CD4-positive, alpha-beta T cell (primary cell): ENCODE measurements around the gene LRRC3C. TPM values are rescaled to one million over a fixed set of nuclear protein-coding genes. Genes with fewer than 3 reads are reported as not detected.

Experiments
- ATAC-seq: fragments of 200-7000 bp; cut with Tn5 transposase; one replicate; pipeline ENCODE4 v1.10.0; 2022; ENCODE audit warnings: mild to moderate bottlenecking; ENCODE audit not compliant: poor library complexity
- CTCF ChIA-PET: fragments of 350-600 bp; sonication (Branson Sonifier 250); formaldehyde crosslinking; loops from one replicate; lab custom pipeline; 2021; ENCODE audit warnings: antibody characterized with exemption, inconsistent platforms; lab: Charles Lee
- POLR2A ChIA-PET: fragments of 350-600 bp; sonication (Branson Sonifier 250); formaldehyde crosslinking; loops from one replicate; lab custom pipeline; 2021; ENCODE audit warnings: antibody characterized with exemption, inconsistent platforms; lab: Charles Lee
- DNase-seq, 14 experiments: peaks; one replicate each; pipeline ENCODE4 v3.0.0-alpha.2; 2013 to 2020; ENCODE audit warnings: mixed read lengths in 2 of 14
- H3K27ac ChIP-seq, 2 donors: one replicate each; pipeline versions ENCODE4 v1.5.1 to v1.7.0; 2013; ENCODE audit warnings: low read length in 2 of 2, low read depth in 1 of 2, mild to moderate bottlenecking in 1 of 2
- H3K27me3 ChIP-seq, 2 experiments: 1 replicate in 1 of 2; 2 replicates in 1 of 2; pipeline versions ENCODE4 v1.6.1 to v1.7.0; 2013; ENCODE audit warnings: low read length in 2 of 2, control low read depth in 1 of 2, mild to moderate bottlenecking in 1 of 2, moderate library complexity in 1 of 2; ENCODE audit not compliant: insufficient read depth in 2 of 2, control insufficient read depth in 1 of 2
- H3K36me3 ChIP-seq: one replicate; pipeline ENCODE4 v1.6.1; 2013; ENCODE audit warnings: low read length, control low read depth; ENCODE audit not compliant: insufficient read depth
- H3K4me1 ChIP-seq: one replicate; pipeline ENCODE4 v1.6.1; 2013; ENCODE audit warnings: low read length, control low read depth; ENCODE audit not compliant: insufficient read depth
- H3K4me3 ChIP-seq: one replicate; pipeline ENCODE4 v1.5.1; 2013; ENCODE audit warnings: mild to moderate bottlenecking, low read length, moderate library complexity
- H3K9me3 ChIP-seq, 2 experiments: 1 replicate in 1 of 2; 2 replicates in 1 of 2; pipeline versions ENCODE4 v1.6.1 to v1.7.0; 2013; ENCODE audit warnings: low read length in 2 of 2, mild to moderate bottlenecking in 2 of 2, control low read depth in 1 of 2, moderate library complexity in 1 of 2; ENCODE audit not compliant: control insufficient read depth in 1 of 2, insufficient read depth in 1 of 2
- H3K27ac Mint-ChIP-seq: one replicate; pipeline ENCODE4 v1.8.0; 2020; ENCODE audit warnings: mixed read lengths
- H3K27me3 Mint-ChIP-seq: one replicate; pipeline ENCODE4 v1.8.0; 2021; ENCODE audit warnings: mixed read lengths
- H3K36me3 Mint-ChIP-seq: one replicate; pipeline ENCODE4 v1.8.0; 2021; ENCODE audit warnings: low read depth, mixed read lengths
- H3K4me1 Mint-ChIP-seq: one replicate; pipeline ENCODE4 v1.8.0; 2021; ENCODE audit warnings: low read depth, mixed read lengths
- H3K4me3 Mint-ChIP-seq: one replicate; pipeline ENCODE4 v1.8.0; 2020; ENCODE audit warnings: mild to moderate bottlenecking, mixed read lengths
- H3K9me3 Mint-ChIP-seq: one replicate; pipeline ENCODE4 v1.8.0; 2020; ENCODE audit warnings: mixed read lengths
- CTCF ChIP-seq: fragments of 200-600 bp; IDR thresholded peaks from one replicate; pipeline ENCODE4 v1.8.0; 2022; ENCODE audit warnings: antibody characterized with exemption, mild to moderate bottlenecking
- intact Hi-C, 2 experiments: fragments of 100-400 bp; cut with DNase I in 1 of 2; cut with micrococcal nuclease in 1 of 2; formaldehyde crosslinking; loops; one replicate each; pipeline versions ENCODE4 v1.15.1 to v1.9.0; 2023 to 2025; cut with DNase I, micrococcal nuclease
- total RNA-seq, 174 experiments: library from RNA in 2 of 174; stranded (reverse) in 2 of 174; gene quantifications; one replicate each; pipeline ENCODE4 v1.2.3 and lab custom pipeline; 2021 to 2026

LRRC3C gene
- total RNA-seq, 2 experiments from 2014 or later = not detected

GRCh38 chr17:39923230-39923629 lies 4.3 kb upstream of the LRRC3C start:
- intact Hi-C loops = loop anchor here (5.0 to 10.0 kb wide), 3 partner anchors 46 to 468 kb away; partner anchors contain the start of gene MED1 (in 1 of the 2)
- Histone ChIP-seq H3K9me3 (no peaks in the 10 kb centered on the region), H3K4me3 (no peak overlapping the region), H3K27me3 (no peaks in the 10 kb centered on the region), H3K27ac (peak overlapping the region in 1 of 2 donors; percentile 39), H3K36me3 (peaks cover 53% of the 10 kb centered on the region), H3K4me1 (peaks cover 92% of the 10 kb centered on the region)
- DNase-seq (no peak), ATAC-seq (no peak)
- no peaks in the 10 kb centered on the region for H3K27me3 Mint-ChIP-seq
- ChIA-PET POLR2A (interaction anchor here (0.6 to 0.7 kb wide), 2 partner anchors 8 to 79 kb away, joined by 3 read pairs; no protein-coding TSS in a partner anchor), CTCF (interaction anchor here (0.5 kb wide), 1 partner anchor 1760 kb away, joined by 3 read pairs; no protein-coding TSS in a partner anchor)
- H3K4me1 Mint-ChIP-seq = peaks cover 83% of the 10 kb centered on the region
- no peak for TF ChIP-seq CTCF
- peak overlapping the region; percentile 65 for H3K4me3 Mint-ChIP-seq
- H3K9me3 Mint-ChIP-seq = no peaks in the 10 kb centered on the region
- H3K27ac Mint-ChIP-seq = peak overlapping the region; percentile 80
- H3K36me3 Mint-ChIP-seq = peaks cover 75% of the 10 kb centered on the region

- ChIA-PET CTCF (no interaction called here), POLR2A (interaction anchor here (0.7 kb wide), 1 partner anchor 9 kb away, joined by 3 read pairs; no protein-coding TSS in a partner anchor)
- no peak overlapping the region for H3K4me3 ChIP-seq
- Mint-ChIP-seq H3K4me1 (peaks cover 81% of the 10 kb centered on the region), H3K27ac (peak overlapping the region; percentile 93), H3K9me3 (no peaks in the 10 kb centered on the region), H3K36me3 (peaks cover 69% of the 10 kb centered on the region), H3K27me3 (no peaks in the 10 kb centered on the region), H3K4me3 (peak overlapping the region; percentile 92)
- peaks cover 84% of the 10 kb centered on the region for H3K4me1 ChIP-seq
- peaks cover 52% of the 10 kb centered on the region for H3K36me3 ChIP-seq
- H3K27me3 ChIP-seq = no peaks in the 10 kb centered on the region
- no peak for TF ChIP-seq CTCF
- intact Hi-C loops = loop anchor here (5.0 to 10.0 kb wide), 3 partner anchors 47 to 469 kb away; partner anchors contain the start of gene MED1 (in 1 of the 2)
- no peak for ATAC-seq
- H3K27ac ChIP-seq = peak overlapping the region in 1 of 2 donors; percentile 37
- H3K9me3 ChIP-seq = no peaks in the 10 kb centered on the region
- DNase-seq = no peak
Measured at GRCh38 chr17:39923836-39924690, 3.5 kb upstream of the LRRC3C start.

- Histone ChIP-seq H3K9me3 (no peaks in the 10 kb centered on the region), H3K27me3 (no peaks in the 10 kb centered on the region), H3K36me3 (peaks cover 50% of the 10 kb centered on the region), H3K4me3 (no peak overlapping the region), H3K27ac (peak overlapping the region in 1 of 2 donors; percentile 37), H3K4me1 (peaks cover 81% of the 10 kb centered on the region)
- H3K27me3 Mint-ChIP-seq = no peaks in the 10 kb centered on the region
- peaks cover 77% of the 10 kb centered on the region for H3K4me1 Mint-ChIP-seq
- intact Hi-C loops = loop anchor here (5.0 to 10.0 kb wide), 7 partner anchors 38 to 470 kb away; partner anchors contain the start of genes GSDMA (in 1 of the 2), MED1 (in 1 of the 2) and MED24 (in 1 of the 2)
- H3K9me3 Mint-ChIP-seq = no peaks in the 10 kb centered on the region
- peak overlapping the region; percentile 92 for H3K4me3 Mint-ChIP-seq
- ATAC-seq = no peak
- POLR2A ChIA-PET = interaction anchor here (1.9 kb wide), 1 partner anchor 131 kb away, joined by 7 read pairs; no protein-coding TSS in a partner anchor
- peaks cover 65% of the 10 kb centered on the region for H3K36me3 Mint-ChIP-seq
- H3K27ac Mint-ChIP-seq = peak overlapping the region; percentile 93
- CTCF ChIA-PET = interaction anchor here (1.3 to 2.1 kb wide), 2 partner anchors 170 to 194 kb away, joined by 3 to 5 read pairs; partner anchors contain the start of gene MIEN1
- DNase-seq = no peak
- no peak for TF ChIP-seq CTCF
Measured at GRCh38 chr17:39924691-39925055, 2.9 kb upstream of the LRRC3C start.
